KMS-11 (cell line): ENCODE data around the gene DRAP1.

Experiments used
- H2AFZ ChIP-seq: fragments of 200-600 bp; sonication (generic); 2 replicates; pipeline ENCODE4 v1.6.1; 2016; ENCODE audit warnings: antibody characterized with exemption, mixed run types, low read depth
- H3K27ac ChIP-seq: fragments of 200-600 bp; sonication (generic); 2 replicates; pipeline ENCODE4 v1.6.1; 2016; ENCODE audit warnings: mild to moderate bottlenecking, mixed run types
- H3K27me3 ChIP-seq: fragments of 200-600 bp; sonication (generic); 2 replicates; pipeline ENCODE4 v1.6.1; 2017; ENCODE audit warnings: mild to moderate bottlenecking, low read depth, mixed run types, moderate library complexity; ENCODE audit not compliant: insufficient read depth
- H3K36me3 ChIP-seq: fragments of 200-600 bp; sonication (generic); 2 replicates; pipeline ENCODE4 v1.6.1; 2017; ENCODE audit warnings: mild to moderate bottlenecking, mixed run types; ENCODE audit not compliant: insufficient read depth
- H3K4me1 ChIP-seq: fragments of 200-600 bp; sonication (generic); 2 replicates; pipeline ENCODE4 v1.6.1; 2016; ENCODE audit warnings: mild to moderate bottlenecking, low read depth, mixed run types; ENCODE audit not compliant: poor library complexity, severe bottlenecking
- H3K4me2 ChIP-seq: fragments of 200-600 bp; sonication (generic); 2 replicates; pipeline ENCODE4 v1.7.0; 2016; ENCODE audit warnings: mild to moderate bottlenecking, mixed run types
- H3K4me3 ChIP-seq: fragments of 200-600 bp; sonication (generic); IDR thresholded peaks from 2 replicates; pipeline ENCODE4 v1.6.1; 2017; ENCODE audit warnings: low read depth, low read length, mixed read lengths; ENCODE audit not compliant: insufficient read depth
- H3K79me2 ChIP-seq: fragments of 200-600 bp; sonication (generic); 2 replicates; pipeline ENCODE4 v1.6.1; 2016; ENCODE audit warnings: low read depth, mixed run types; ENCODE audit not compliant: insufficient read depth
- H3K9ac ChIP-seq: fragments of 200-600 bp; sonication (generic); 2 replicates; pipeline ENCODE4 v1.6.1; 2016; ENCODE audit warnings: mild to moderate bottlenecking, mixed run types
- H4K20me1 ChIP-seq: fragments of 200-600 bp; sonication (generic); 2 replicates; pipeline ENCODE4 v1.6.1; 2016; ENCODE audit warnings: mild to moderate bottlenecking, mixed run types; ENCODE audit not compliant: insufficient read depth
- CTCF ChIP-seq: fragments of 200-600 bp; sonication (generic); conservative IDR thresholded peaks from 2 replicates; pipeline ENCODE4 v1.6.1; 2017; ENCODE audit warnings: low read depth, mild to moderate bottlenecking, antibody characterized with exemption, low read length, moderate library complexity, mixed read lengths

The DRAP1 gene

GRCh38 chr11:65885808-65886536 is 33.3 kb upstream of the DRAP1 start:
- no peak overlapping the region for H3K27ac ChIP-seq
- no peaks in the 10 kb centered on the region for H3K27me3 ChIP-seq
- TF ChIP-seq CTCF = no peak
- peaks cover 40% of the 10 kb centered on the region for H3K4me1 ChIP-seq
- H3K4me3 ChIP-seq = no peak overlapping the region
- no peak overlapping the region for H3K9ac ChIP-seq
- H3K79me2 ChIP-seq = peaks cover 12% of the 10 kb centered on the region
- H2AFZ ChIP-seq = no peak overlapping the region
- no peaks in the 10 kb centered on the region for H4K20me1 ChIP-seq
- H3K36me3 ChIP-seq = no peaks in the 10 kb centered on the region
- no peak overlapping the region for H3K4me2 ChIP-seq

GRCh38 chr11:65886826-65887722 is 32.2 kb upstream of the DRAP1 start:
- no peak overlapping the region for H3K4me3 ChIP-seq
- no peaks in the 10 kb centered on the region for H3K27me3 ChIP-seq
- peaks cover 42% of the 10 kb centered on the region for H3K4me1 ChIP-seq
- no peaks in the 10 kb centered on the region for H3K36me3 ChIP-seq
- TF ChIP-seq CTCF = no peak
- peak overlapping the region; percentile 39; the same call in 1 of the 2 replicates for H3K27ac ChIP-seq
- peak overlapping the region; percentile 32; the same call in 1 of the 2 replicates for H3K9ac ChIP-seq
- peaks cover 23% of the 10 kb centered on the region for H3K79me2 ChIP-seq
- no peaks in the 10 kb centered on the region for H4K20me1 ChIP-seq
- peak overlapping the region; percentile 89; the same call in 1 of the 2 replicates for H2AFZ ChIP-seq
- peak overlapping the region; percentile 98 for H3K4me2 ChIP-seq

- TF ChIP-seq CTCF = no peak
- H3K4me1 ChIP-seq = peaks cover 48% of the 10 kb centered on the region
- H3K36me3 ChIP-seq = no peaks in the 10 kb centered on the region
Observed at GRCh38 chr11:65887723-65888162, 31.5 kb upstream of the DRAP1 start.

GRCh38 chr11:65888163-65888814 is 30.9 kb upstream of the DRAP1 start, which contains the start of gene FIBP:
TSS of gene FIBP (minus strand) at chr11:65888471. CDS start at chr11:65888418, 53 bp downstream.
- Histone ChIP-seq H3K27ac (peak within 1 kb of the TSS; percentile 49; the same call in 1 of the 2 replicates), H3K4me3 (no peak within 1 kb of the TSS), H3K36me3 (no peaks in the 10 kb centered on the region), H3K9ac (peak within 1 kb of the TSS; percentile 54), H3K27me3 (no peaks in the 10 kb centered on the region), H3K79me2 (peaks cover 25% of the 10 kb centered on the region), H3K4me1 (peaks cover 53% of the 10 kb centered on the region), H4K20me1 (no peaks in the 10 kb centered on the region), H2AFZ (peak within 1 kb of the TSS; percentile 89), H3K4me2 (peak within 1 kb of the TSS; percentile 98)
- peak; percentile 86 for TF ChIP-seq CTCF

More at GRCh38 chr11:65887723-65888162, 31.5 kb upstream of the DRAP1 start:
- H3K79me2 ChIP-seq = peaks cover 25% of the 10 kb centered on the region
- peak overlapping the region; percentile 39; the same call in 1 of the 2 replicates for H3K27ac ChIP-seq
- H3K27me3 ChIP-seq = no peaks in the 10 kb centered on the region
- peak overlapping the region; percentile 89 for H2AFZ ChIP-seq
- H4K20me1 ChIP-seq = no peaks in the 10 kb centered on the region
- peak overlapping the region; percentile 98 for H3K4me2 ChIP-seq
- peak overlapping the region; percentile 32 for H3K9ac ChIP-seq
- no peak overlapping the region for H3K4me3 ChIP-seq
